GM21447 (cell line): Measurements from ENCODE around the gene RABGAP1.

Source experiments
- ATAC-seq: cut with Tn5 transposase; IDR thresholded peaks from one replicate; pipeline ENCODE4 v1.9.1; 2021; ENCODE audit not compliant: unreplicated experiment

RABGAP1 gene

DNA sequence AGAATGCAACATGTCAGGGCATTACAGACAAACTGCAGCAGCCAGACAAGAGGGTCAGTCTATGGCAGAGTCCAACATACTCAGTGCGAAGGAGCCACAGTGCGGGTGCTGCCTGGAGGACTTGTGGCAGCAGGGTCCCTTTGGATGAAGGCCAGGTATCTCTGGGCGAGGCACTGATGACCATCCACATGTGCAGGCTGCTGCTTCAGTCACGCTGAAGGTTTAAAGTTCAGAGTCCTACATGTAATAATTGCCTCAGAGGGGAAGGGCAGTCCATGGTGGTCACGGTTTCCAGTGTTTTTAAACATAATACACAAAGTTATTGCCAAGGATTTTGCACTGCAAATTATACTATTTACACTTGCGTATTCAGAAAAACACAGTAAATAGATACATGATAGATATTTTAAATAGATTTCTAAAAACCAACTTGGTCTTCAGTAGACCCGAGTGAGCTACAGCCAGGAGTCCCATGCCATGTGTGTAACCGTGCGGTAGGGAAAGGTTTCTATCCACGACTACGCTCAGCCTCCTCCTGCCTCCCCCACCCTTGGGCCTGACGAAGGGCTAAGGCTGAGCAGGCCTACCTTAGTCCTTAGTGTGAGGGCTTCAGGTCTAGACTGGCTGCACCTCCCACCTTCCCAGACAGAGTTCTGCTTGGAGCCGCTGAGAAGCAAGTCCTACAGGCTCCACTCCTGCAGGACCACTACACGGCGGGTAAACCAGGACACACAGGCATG is 168.9 kb downstream of the RABGAP1 start:
- no peak for ATAC-seq

GRCh38 chr9:123111427-123112014 is 170.7 kb downstream of the RABGAP1 start:
- no peak for ATAC-seq

- no peak for ATAC-seq
These were observed 171.5 kb downstream of the RABGAP1 start for GRCh38 chr9:123112015-123112975.

DNA sequence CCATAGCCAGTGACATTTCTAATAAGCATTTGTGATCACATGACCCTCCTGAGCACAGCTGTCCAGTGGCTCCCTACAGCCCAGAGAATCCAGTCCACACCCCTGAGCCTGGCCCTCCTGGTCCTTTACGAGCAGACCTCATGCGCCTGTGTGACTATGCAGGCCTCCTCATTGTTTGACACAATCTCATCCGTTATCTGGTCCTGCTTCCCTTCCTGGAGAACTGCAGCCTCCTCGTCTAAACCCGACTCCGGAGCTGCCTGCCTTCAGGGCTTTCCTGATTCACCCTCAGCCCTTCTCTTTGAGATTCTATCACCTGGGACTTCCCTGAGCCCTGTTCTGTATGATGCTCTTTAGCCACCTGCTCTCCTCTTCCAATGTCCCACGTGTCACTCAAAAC is 172.4 kb downstream of the RABGAP1 start:
- no peak for ATAC-seq

GRCh38 chr9:123115146-123115913 is 174.5 kb downstream of the RABGAP1 start:
- ATAC-seq: no peak

GRCh38 chr9:123116036-123116435 is 175.2 kb downstream of the RABGAP1 start:
- ATAC-seq: no peak

- no peak for ATAC-seq
These were observed 178.7 kb downstream of the RABGAP1 start for GRCh38 chr9:123119566-123119965.

DNA sequence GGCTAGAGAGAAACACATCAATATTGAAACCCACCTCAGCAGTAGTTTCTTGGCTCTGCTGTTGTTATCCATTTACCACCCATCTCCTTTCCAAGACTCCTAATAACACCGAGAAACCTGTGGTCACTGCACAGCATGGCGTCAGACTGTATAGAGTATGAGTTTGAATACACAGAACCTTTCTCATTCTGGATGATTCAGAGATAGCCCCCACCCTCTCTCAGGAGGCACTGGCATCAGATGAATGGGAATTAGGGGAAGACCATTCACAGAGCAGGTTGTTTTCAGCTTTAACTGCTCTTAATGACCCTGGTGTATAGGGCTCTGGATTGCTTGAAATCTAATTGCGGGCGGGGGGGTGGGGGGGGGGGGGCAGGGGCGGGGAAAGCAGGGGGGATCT is 179.3 kb downstream of the RABGAP1 start:
- ATAC-seq: no peak

- no peak for ATAC-seq
These were observed 180.1 kb downstream of the RABGAP1 start for GRCh38 chr9:123120953-123121352.

GRCh38 chr9:123121457-123121856 is 180.6 kb downstream of the RABGAP1 start:
- ATAC-seq: no peak

DNA sequence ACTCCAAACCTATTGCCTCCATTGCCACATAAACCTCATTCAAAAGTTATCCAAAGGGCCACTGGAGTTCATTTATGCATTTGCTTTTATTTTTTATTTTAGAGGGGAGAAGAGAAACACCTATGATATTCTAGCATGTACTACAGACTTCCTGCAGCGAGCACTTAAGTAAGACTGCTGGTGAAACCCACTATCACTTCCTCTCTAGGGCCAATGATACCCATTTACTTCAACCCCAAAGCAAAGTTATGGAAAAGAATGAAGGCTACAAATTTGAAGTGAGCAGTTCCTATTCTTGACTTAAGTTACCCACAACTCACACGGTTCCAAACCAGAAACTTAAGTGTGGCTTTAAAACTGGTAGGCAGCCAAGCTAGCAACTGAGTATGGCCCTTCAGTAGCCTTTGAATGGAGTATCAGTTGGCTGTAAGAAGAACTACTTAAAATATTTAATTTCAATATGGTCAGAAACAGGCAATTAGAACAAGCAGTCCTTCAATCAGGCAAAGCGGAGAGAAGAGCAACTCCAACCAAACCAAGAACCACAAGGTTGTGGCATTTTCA is 186.8 kb downstream of the RABGAP1 start:
- no peak for ATAC-seq

- ATAC-seq: no peak
These were observed 187.8 kb downstream of the RABGAP1 start for GRCh38 chr9:123128591-123128990.

GRCh38 chr9:123129423-123129822 is 188.6 kb downstream of the RABGAP1 start:
- no peak for ATAC-seq

- ATAC-seq: no peak
These were observed 190.4 kb downstream of the RABGAP1 start for GRCh38 chr9:123131258-123131657.

GRCh38 chr9:123131993-123132392 is 191.2 kb downstream of the RABGAP1 start:
- no peak for ATAC-seq

DNA sequence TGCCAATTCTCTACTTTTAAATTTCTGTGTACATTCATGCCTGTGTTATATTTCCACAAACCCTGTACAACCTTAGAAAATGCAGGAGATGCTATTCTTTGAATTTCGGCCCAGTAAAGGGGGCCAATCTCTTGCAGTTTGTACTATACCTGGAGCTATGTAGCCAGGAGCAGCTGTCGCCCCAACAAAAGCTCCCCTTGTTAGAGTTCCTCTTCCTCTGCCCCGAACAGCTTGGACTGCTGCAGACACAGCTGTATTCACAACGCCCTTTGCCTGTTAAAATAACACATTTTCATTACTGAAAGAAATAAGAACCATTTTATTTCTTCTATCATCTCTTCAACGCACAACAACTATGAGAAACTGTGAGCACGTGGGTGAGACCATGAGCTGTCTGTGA is 191.9 kb downstream of the RABGAP1 start:
- no peak for ATAC-seq

GRCh38 chr9:123135430-123135829 is 194.6 kb downstream of the RABGAP1 start:
- ATAC-seq: no peak

GRCh38 chr9:123138163-123138562 is 197.3 kb downstream of the RABGAP1 start:
- no peak for ATAC-seq

DNA sequence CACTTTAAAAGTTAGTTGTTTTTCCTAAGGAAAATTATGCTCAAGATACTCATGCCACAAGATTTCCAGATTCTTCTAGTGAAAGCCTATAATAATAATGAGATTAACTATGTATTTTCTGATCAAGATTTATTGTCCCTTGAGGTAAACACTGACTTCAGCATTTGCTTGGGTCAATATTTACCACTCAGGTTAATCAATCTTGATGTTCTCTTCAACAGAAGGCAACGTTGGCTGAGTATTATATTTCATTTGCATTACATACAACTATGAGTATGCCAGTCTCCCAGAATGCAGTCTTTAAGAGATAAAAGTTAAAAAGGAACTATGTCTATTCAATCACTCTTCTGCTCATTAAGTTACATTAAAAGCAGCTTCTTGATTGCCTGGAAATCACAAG is 208.2 kb downstream of the RABGAP1 start:
- ATAC-seq: no peak

DNA sequence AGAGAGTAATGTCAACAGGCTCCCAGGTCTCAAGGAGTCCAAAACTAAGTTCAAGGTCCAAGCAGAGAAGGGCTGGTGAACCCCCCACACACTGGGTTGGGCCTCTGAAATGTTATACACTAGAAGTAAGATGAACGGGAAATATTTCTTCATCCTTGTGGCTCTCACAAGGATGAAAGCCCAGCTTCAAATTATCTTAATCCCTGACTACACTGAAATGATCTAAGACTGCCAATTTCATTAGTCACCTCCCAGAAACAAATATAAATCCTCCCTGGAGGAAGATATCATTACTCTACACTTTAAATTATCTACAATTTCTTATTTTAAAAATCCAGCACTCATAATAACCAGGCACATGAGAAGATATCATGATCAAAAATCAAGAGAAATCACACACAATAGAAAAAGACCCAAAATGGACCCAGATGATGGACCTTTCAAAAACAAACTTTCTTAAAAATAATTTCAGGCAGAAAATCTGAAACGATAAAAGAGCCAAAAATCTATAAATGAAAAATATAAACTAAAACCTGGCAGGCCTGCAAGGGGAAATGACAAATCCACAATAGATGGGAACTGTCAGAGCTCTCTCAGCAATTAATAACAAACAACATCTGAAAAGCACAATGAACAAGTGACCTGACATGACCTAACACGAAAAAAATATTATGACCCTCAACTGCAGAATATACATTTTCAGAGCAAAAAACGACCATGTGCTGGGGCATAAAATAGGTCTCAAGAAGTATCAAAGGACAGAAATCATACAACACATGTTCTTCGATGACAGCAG is 210.1 kb downstream of the RABGAP1 start:
- no peak for ATAC-seq
